ENCODE measurements around the gene FOXA1. TPM values are rescaled to one million over a fixed set of nuclear protein-coding genes. Genes with fewer than 3 reads are reported as not detected.

The FOXA1 gene
- total and polyA plus RNA-seq, 9 of the 15 experiments (the other 6 are each of a cell fraction or from before 2014, with no cell fraction given): 0.20 to 3.0 (median 1.3) TPM

DNA sequence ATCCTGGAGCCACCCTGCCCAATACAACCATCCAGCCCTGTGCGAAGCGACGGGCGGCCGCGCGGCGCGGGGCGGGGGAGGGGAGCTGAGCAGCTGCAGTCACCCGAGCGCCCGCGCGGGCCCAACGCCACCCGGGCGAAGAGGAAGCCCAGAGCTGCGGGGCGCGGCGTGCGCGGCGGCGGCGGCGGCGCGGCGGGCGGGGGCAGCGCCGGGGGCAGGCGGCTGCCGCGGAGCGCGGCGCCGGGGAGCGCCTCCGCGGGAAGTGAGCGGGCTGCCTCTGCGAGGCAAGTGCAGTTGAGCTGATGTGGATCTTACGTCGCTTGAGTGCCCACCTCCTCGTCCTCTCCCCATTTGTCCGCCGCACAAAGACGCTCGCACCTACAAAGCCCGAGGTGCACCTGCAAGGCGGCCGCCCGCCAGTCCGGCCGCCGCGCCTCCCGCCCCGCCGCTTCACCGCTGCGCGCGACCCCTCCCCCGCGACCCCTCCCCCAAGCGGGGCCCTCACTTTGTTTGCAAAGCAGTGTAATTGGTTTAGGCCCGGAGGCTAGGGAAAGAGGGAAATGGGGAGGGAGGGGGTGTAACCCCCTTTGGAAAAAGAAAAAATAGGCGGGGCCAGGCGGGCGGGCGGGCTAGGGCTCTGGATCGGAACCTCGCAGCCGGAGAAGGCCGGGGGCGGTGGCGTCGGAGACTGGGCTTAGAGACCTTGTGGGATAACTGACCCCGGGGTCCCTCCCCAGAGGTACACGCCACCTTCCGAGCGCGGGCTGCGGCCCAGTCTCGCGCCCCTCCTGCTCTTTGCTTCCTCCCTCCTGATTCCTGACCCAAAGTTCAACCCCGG lies at the start of gene FOXA1, which contains the start of gene TTC6 (continued):
- TF ChIP-seq ILK (tag; IDR thresholded peaks at IDR 0.05; ENCODE audit: borderline replicate concordance, low read depth) (no peak), RBM15 (IDR thresholded peaks at IDR 0.05; ENCODE audit: insufficient read depth, low read length) (no peak), SMAD3 (CRISPR knock-in tag; conservative IDR thresholded peaks at IDR 0.05) (no peak), SP1 (CRISPR knock-in tag; IDR thresholded peaks at IDR 0.05) (no peak; the same call in 1 of the 2 replicates), HMG20B (CRISPR knock-in tag; IDR thresholded peaks at IDR 0.05) (no peak), ZNF384 (IDR thresholded peaks at IDR 0.05; ENCODE audit: low read depth, low read length) (no peak), E2F8 (IDR thresholded peaks at IDR 0.05; ENCODE audit: low read depth, partially characterized antibody) (no peak), ZNF3 (CRISPR knock-in tag; IDR thresholded peaks at IDR 0.05) (no peak), CSDE1 (IDR thresholded peaks at IDR 0.05) (no peak), GATAD2A (IDR thresholded peaks at IDR 0.05) (no peak), CXXC5 (CRISPR knock-in tag; IDR thresholded peaks at IDR 0.05) (no peak; the same call in 1 of the 2 replicates), ZNF583 (CRISPR knock-in tag; IDR thresholded peaks at IDR 0.05) (no peak), ZNF280A (IDR thresholded peaks at IDR 0.05; ENCODE audit: low read depth, partially characterized antibody) (no peak), MAFK (IDR thresholded peaks at IDR 0.05; ENCODE audit: low read length) (no peak), ZBTB17 (CRISPR knock-in tag; IDR thresholded peaks at IDR 0.05) (no peak), PTRF (tag; IDR thresholded peaks at IDR 0.05) (no peak), FIP1L1 (IDR thresholded peaks at IDR 0.05; ENCODE audit: low read depth, low read length, poor library complexity, severe bottlenecking) (no peak)
- TF ChIP-seq, protein P1, sequence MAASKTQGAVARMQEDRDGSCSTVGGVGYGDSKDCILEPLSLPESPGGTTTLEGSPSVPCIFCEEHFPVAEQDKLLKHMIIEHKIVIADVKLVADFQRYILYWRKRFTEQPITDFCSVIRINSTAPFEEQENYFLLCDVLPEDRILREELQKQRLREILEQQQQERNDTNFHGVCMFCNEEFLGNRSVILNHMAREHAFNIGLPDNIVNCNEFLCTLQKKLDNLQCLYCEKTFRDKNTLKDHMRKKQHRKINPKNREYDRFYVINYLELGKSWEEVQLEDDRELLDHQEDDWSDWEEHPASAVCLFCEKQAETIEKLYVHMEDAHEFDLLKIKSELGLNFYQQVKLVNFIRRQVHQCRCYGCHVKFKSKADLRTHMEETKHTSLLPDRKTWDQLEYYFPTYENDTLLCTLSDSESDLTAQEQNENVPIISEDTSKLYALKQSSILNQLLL (CRISPR knock-in tag; IDR thresholded peaks at IDR 0.05; ENCODE audit: borderline replicate concordance): no peak
- TF ChIP-seq, protein P2, sequence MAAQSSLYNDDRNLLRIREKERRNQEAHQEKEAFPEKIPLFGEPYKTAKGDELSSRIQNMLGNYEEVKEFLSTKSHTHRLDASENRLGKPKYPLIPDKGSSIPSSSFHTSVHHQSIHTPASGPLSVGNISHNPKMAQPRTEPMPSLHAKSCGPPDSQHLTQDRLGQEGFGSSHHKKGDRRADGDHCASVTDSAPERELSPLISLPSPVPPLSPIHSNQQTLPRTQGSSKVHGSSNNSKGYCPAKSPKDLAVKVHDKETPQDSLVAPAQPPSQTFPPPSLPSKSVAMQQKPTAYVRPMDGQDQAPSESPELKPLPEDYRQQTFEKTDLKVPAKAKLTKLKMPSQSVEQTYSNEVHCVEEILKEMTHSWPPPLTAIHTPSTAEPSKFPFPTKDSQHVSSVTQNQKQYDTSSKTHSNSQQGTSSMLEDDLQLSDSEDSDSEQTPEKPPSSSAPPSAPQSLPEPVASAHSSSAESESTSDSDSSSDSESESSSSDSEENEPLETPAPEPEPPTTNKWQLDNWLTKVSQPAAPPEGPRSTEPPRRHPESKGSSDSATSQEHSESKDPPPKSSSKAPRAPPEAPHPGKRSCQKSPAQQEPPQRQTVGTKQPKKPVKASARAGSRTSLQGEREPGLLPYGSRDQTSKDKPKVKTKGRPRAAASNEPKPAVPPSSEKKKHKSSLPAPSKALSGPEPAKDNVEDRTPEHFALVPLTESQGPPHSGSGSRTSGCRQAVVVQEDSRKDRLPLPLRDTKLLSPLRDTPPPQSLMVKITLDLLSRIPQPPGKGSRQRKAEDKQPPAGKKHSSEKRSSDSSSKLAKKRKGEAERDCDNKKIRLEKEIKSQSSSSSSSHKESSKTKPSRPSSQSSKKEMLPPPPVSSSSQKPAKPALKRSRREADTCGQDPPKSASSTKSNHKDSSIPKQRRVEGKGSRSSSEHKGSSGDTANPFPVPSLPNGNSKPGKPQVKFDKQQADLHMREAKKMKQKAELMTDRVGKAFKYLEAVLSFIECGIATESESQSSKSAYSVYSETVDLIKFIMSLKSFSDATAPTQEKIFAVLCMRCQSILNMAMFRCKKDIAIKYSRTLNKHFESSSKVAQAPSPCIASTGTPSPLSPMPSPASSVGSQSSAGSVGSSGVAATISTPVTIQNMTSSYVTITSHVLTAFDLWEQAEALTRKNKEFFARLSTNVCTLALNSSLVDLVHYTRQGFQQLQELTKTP (IDR thresholded peaks at IDR 0.05; ENCODE audit: low read depth in 1 of 2, partially characterized antibody in 2 of 2): no peak
